Mucosa of descending colon (tissue), 3 donors: ENCODE data around the gene MED29. TPM values are rescaled to one million over a fixed set of nuclear protein-coding genes. Genes with fewer than 3 reads are reported as not detected.

Experiments used
- ATAC-seq: fragments of 200-7000 bp; cut with Tn5 transposase; one replicate; pipeline ENCODE4 v1.9.1; 2020; ENCODE audit warnings: mild to moderate bottlenecking, moderate library complexity
- DNase-seq, 3 donors: peaks; one replicate each; pipeline ENCODE4 v3.0.0-alpha.2; 2020
- H3K36me3 ChIP-seq: fragments of 200-600 bp; one replicate; pipeline ENCODE4 v1.8.0; 2021; ENCODE audit warnings: low read depth, mild to moderate bottlenecking
- H3K4me1 ChIP-seq: fragments of 200-600 bp; one replicate; pipeline ENCODE4 v1.8.0; 2021; ENCODE audit warnings: low read depth, mild to moderate bottlenecking
- H3K4me3 ChIP-seq: fragments of 200-600 bp; one replicate; pipeline ENCODE4 v1.8.0; 2021; ENCODE audit warnings: mild to moderate bottlenecking
- H3K9me3 ChIP-seq: fragments of 200-600 bp; one replicate; pipeline ENCODE4 v1.8.0; 2021; ENCODE audit warnings: mild to moderate bottlenecking
- CTCF ChIP-seq: fragments of 200-600 bp; IDR thresholded peaks from one replicate; pipeline ENCODE4 v1.8.0; 2022; ENCODE audit warnings: antibody characterized with exemption, mild to moderate bottlenecking
- intact Hi-C, 2 donors: fragments of 100-400 bp; cut with DNase I in 1 of 2; cut with micrococcal nuclease in 1 of 2; formaldehyde crosslinking; loops; one replicate each; pipeline versions ENCODE4 v1.11.0 to v1.11.1; 2022; cut with DNase I, micrococcal nuclease
- total RNA-seq, 3 donors: library from RNA; stranded (reverse); fragmentation: NEBNext Ultra II Directional in 2 of 3; extraction: Animal tissue kit (Norgen Biotek cat#: 25700) in 2 of 3; gene quantifications; one replicate each; pipeline versions ENCODE4 v1.2.1 to v1.2.4, GENCODE V29; 2021 to 2023
- donor health status: DM: no; HTN: no; CAD: no; lungs with moderate emphysema.
- donor health status: DM: no; HTN: no; CAD: no.
- donor health status: DM: no; HTN: yes; CAD: no.

The MED29 gene
- total RNA-seq, 3 donors from 2014 or later = 28.4 to 31.2 (median 28.8) TPM

GRCh38 chr19:39435499-39436349, 44.5 kb downstream of the MED29 start, which contains the start of gene RPS16:
TSS of gene RPS16 (minus strand) at chr19:39435949. CDS start at chr19:39435895, 54 bp downstream.
- H3K36me3 ChIP-seq = peaks cover 5% of the 10 kb centered on the region
- H3K4me1 ChIP-seq = peaks cover 24% of the 10 kb centered on the region
- no peaks in the 10 kb centered on the region for H3K9me3 ChIP-seq
- intact Hi-C loops = no loop called here
- DNase-seq (peak; percentile 98 to 100 (median 99)), ATAC-seq (peak; percentile 100)
- peak; percentile 10 for TF ChIP-seq CTCF
- peak within 1 kb of the TSS; percentile 66 for H3K4me3 ChIP-seq

GRCh38 chr19:39436350-39436716, 45.2 kb downstream of the MED29 start:
- Histone ChIP-seq H3K36me3 (peaks cover 5% of the 10 kb centered on the region), H3K4me3 (peak overlapping the region; percentile 66), H3K9me3 (no peaks in the 10 kb centered on the region), H3K4me1 (peaks cover 21% of the 10 kb centered on the region)
- DNase-seq (no peak), ATAC-seq (no peak)
- TF ChIP-seq CTCF = no peak
- intact Hi-C loops = no loop called here

- H3K9me3 ChIP-seq = no peaks in the 10 kb centered on the region
- TF ChIP-seq CTCF = no peak
- intact Hi-C loops = no loop called here
- peaks cover 2% of the 10 kb centered on the region for H3K36me3 ChIP-seq
- no peak for ATAC-seq
- peaks cover 21% of the 10 kb centered on the region for H3K4me1 ChIP-seq
- no peak overlapping the region for H3K4me3 ChIP-seq
- DNase-seq = no peak
These were observed 47.2 kb downstream of the MED29 start for GRCh38 chr19:39438270-39438934.

GRCh38 chr19:39444598-39445195, 53.5 kb downstream of the MED29 start:
- Histone ChIP-seq H3K9me3 (no peaks in the 10 kb centered on the region), H3K36me3 (no peaks in the 10 kb centered on the region), H3K4me1 (peaks cover 12% of the 10 kb centered on the region), H3K4me3 (peak overlapping the region; percentile 72)
- intact Hi-C loops = no loop called here
- ATAC-seq = no peak
- TF ChIP-seq CTCF = no peak
- DNase-seq = peak in 1 of 3 donors; percentile 29

- H3K4me1 ChIP-seq = peaks cover 12% of the 10 kb centered on the region
- H3K4me3 ChIP-seq = peak within 1 kb of the TSS; percentile 72
- ATAC-seq = peak; percentile 99
- intact Hi-C loops = no loop called here
- DNase-seq = peak; percentile 97 to 99 (median 98)
- H3K9me3 ChIP-seq = no peaks in the 10 kb centered on the region
- H3K36me3 ChIP-seq = no peaks in the 10 kb centered on the region
- TF ChIP-seq CTCF = no peak
These were observed 54.3 kb downstream of the MED29 start, which contains the start of gene SUPT5H for GRCh38 chr19:39445196-39446111. TSS of gene SUPT5H (plus strand) at chr19:39445582. CDS start at chr19:39445891, 309 bp downstream.
